ENCODE data around the gene CCDC178.

CCDC178 gene

DNA sequence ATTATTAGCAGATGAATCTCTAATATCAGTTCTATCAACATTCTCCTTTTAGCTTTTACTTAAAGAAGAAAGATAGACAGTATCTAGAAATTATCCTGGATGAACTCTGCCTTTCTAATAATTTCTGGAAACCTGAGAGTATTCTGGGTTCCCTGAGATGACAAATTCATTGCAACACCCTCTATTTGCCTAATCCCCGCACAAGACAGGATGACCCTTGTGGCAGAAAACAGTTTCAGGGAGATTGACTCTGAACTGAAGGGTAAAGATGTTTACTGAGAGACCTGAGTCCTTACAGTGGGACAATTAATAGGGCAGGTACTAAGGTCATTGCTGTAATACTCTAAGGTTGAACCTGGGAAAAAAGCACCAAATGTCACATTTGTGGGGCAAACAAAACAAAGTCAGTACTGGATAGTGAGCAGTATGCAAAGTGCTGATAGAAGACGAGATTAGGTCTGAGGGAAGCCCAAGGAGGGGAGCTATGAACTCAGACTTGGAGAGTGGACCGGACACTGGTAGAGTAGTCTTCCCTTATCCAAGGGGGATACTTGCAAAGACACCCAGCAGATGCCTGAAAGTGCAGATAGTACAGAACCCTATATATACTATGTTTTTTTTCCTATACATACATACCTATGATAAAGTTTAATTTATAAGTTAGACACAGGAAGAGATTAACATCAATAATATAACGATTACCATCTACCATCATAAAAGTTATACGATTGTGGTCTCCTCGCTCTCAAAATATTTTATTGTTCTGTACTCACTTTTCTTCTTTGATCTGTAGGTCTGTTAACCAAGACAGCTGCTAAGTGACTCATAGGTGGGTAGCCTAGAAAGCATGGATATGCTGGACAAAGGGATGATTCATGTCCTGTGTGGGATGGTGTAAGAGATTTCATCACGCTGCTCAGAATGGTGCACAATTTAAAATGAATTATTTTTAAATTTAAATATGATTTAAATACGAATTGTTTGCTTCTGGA lies 519.4 kb downstream of the CCDC178 start:
- DNase-seq (ENCODE audit: low read depth in 2 of 2, low spot score in 1 of 2), result no peak

DNA sequence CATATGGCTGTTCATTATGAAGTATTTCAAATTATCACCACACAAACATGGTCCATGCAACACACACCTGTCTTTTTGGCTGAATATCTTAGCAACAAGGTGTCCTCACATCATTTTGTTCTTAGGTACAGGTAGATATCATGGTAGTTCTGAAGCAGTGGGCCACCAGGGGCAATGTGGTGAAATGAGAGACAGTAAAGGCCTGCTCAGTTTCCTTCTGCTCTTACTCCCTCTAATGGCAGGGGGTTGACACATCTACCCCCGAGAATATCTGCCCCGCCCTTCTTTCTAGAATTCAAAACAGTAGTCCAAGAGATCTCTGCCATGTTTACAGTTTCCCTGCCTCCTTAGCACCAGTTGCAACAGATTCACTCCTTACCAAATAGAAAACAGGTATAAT lies 520.7 kb downstream of the CCDC178 start:
- no peak for DNase-seq (ENCODE audit: low read depth in 2 of 2, low spot score in 1 of 2)

GRCh38 chr18:32918692-32919250 lies 521.8 kb downstream of the CCDC178 start:
- no peak for DNase-seq (ENCODE audit: low read depth in 2 of 2, low spot score in 1 of 2)

- no peak for DNase-seq (ENCODE audit: low read depth in 2 of 2, low spot score in 1 of 2)
Observed at GRCh38 chr18:32915516-32915915, 525.0 kb downstream of the CCDC178 start.

- DNase-seq (ENCODE audit: low read depth in 2 of 2, low spot score in 1 of 2), result no peak
Observed at GRCh38 chr18:32911660-32912284, 528.7 kb downstream of the CCDC178 start.

DNA sequence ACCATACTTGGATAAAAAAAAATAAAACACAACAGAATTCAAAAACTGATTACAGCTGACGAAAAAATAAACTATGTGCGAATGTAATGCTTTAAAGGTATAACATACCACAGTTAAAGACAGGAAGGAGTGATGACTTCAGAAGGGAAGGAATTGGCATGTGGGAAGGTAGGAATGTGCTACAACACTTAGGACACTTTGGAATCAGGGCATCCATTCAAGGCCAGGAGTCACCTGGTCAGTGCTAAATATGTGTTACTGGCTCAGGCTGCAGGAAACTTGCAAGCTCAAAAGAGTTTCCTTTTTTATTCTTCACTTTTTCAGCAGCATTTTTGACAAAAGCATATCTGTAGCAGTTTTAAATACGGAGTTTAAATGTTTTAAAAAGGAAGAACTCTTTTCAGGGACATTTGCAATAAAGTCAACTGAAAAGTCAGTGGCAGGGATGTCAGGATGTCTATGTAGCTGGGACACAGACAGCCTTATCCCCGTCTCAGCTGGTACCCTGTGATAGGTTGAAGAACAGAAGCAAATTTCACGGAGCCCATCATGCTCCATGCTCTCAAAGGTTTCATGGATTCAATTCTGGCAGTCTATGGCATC lies 529.7 kb downstream of the CCDC178 start:
- DNase-seq (ENCODE audit: low read depth in 2 of 2, low spot score in 1 of 2), result no peak

DNA sequence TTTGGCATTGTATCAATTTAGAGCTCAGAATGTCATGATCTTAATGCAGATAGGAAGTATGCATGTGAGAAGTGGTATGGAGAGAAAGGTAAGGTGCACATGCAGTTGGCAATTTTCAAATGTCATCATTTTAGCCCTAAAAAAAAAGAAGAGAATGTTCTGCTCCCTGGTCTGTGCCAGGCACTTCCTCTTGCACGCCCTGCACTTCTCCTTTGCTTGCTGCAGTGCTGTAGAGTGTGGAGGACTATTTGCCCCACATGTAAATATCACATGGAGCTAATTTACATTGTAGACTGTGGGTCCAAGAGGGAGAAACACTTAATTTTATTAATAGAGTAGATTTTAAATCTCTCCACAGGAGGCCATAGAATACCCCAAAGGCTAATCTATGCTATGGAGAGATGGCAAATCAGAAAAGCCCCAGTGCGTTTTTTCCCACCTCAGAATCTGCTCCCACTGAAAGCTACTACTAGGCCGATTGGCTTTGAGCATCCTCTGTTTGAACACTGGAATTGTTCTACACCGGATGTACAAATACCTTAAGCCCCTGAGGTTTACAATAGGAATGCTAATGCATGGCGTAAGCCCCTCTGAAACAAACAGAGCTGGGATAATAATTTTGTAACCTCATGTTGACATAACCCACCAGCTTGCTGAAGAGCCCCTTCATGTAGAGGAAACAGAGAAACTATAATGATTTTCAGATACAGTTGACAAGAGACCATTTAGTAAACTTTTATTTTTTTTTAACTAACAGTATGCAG lies 530.5 kb downstream of the CCDC178 start:
- DNase-seq (ENCODE audit: low read depth in 2 of 2, low spot score in 1 of 2), result no peak

- DNase-seq (ENCODE audit: low read depth in 2 of 2, low spot score in 1 of 2), result no peak
Observed at GRCh38 chr18:32908424-32908805, 532.1 kb downstream of the CCDC178 start.

DNA sequence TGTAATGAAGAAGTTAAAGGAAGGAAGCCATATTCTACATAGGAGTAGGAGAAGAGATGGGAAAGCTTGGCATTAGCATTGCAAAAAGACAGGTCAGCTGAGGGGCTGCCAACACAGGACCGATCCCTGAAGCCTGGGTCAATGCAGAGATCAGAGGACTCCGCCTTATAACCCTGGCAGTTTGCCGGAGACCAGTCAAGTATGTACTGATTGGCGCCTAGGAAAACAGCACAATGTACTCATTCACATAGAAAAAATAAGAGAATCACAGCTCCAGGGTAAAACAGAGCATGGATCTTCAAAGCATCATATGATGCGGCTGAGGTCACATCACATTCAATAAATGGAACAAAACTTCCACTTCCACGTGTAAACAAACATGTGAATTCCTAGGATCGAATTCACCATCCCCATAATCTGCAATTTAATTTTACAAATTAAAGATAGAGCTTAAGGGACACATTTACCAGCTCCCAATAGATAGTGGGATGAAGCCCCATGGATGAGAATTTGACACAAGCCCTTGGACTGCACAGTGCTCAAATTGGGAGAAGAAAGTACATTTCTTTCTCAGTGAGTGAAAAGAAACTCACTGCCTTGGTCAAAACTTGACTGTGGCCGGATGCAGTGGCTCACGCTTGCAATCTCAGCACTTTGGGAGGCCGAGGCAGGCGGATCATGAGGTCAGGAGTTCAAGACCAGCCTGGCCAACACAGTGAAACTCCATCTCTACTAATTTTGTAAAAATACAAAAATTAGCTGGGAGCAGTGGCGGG lies 532.7 kb downstream of the CCDC178 start:
- DNase-seq (ENCODE audit: low read depth in 2 of 2, low spot score in 1 of 2), result no peak

GRCh38 chr18:32907311-32907585 lies 533.3 kb downstream of the CCDC178 start:
- DNase-seq (ENCODE audit: low read depth in 2 of 2, low spot score in 1 of 2), result no peak

DNA sequence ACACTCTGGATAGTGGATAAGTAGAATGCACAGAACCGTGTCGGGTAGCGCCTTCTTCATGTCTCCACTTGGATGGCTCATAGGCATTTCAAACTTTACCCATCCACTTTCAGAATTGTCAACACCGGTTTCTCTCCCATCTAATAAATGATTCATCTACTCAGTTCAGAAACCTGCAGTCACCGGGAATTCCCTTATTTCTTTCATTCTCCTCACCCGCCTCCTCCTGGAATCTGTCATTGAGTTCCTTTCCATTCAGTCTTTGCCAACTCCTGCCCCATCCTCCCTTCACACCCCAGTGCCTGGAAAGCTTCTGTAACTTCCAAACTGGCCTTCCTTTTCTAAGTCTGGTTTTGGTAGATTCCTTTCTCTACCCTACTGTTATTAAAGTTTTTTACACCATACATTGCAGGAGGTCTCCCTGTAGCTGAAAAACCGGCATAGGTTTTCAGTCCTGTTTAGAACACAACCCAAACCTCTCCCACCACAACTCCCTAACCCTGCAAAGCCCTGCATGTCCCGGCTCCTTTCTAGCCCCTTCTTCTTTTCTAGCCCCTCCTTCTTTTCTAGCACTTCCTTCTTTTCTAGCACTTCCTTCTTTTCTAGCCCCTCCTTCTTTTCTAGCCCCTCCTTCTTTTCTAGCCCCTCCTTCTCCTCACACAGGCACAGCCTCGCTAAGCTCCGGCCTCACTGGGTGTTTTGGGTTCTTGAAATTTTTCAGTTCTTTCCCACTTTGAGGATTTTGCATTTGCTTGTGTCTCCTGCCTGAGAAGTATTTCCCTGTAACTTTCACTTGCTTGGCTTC lies 533.8 kb downstream of the CCDC178 start:
- no peak for DNase-seq (ENCODE audit: low read depth in 2 of 2, low spot score in 1 of 2)

GRCh38 chr18:32905651-32906050 lies 534.9 kb downstream of the CCDC178 start:
- no peak for DNase-seq (ENCODE audit: low read depth in 2 of 2, low spot score in 1 of 2)

- no peak for DNase-seq (ENCODE audit: low read depth in 2 of 2, low spot score in 1 of 2)
Observed at GRCh38 chr18:32902568-32903330, 537.8 kb downstream of the CCDC178 start.

- no peak for DNase-seq (ENCODE audit: low read depth in 2 of 2, low spot score in 1 of 2)
Observed at GRCh38 chr18:32899819-32900218, 540.7 kb downstream of the CCDC178 start.

- no peak for DNase-seq (ENCODE audit: low read depth in 2 of 2, low spot score in 1 of 2)
Observed at GRCh38 chr18:32896776-32897547, 543.6 kb downstream of the CCDC178 start.

DNA sequence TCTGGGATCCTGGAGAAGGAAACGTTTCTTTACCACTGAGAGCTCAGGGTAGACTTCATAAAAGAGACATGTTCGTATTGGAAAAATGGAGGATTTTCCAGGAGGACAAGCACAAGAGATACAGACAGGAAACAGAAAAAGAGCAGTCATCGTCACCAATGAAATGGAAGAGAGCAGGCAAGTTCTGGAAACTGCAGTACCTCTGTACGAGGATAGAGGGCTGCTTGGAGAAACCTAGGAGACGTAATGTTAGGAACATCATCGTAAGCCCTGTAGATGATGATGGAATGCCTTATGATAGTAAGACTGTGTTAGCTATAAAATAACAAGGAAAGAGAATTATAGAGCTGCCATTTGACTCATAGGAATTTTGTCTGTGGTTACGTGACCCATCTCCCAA lies 546.6 kb downstream of the CCDC178 start:
- DNase-seq (ENCODE audit: low read depth in 2 of 2, low spot score in 1 of 2), result no peak

- no peak for DNase-seq (ENCODE audit: low read depth in 2 of 2, low spot score in 1 of 2)
Observed at GRCh38 chr18:32891797-32892196, 548.7 kb downstream of the CCDC178 start.

- DNase-seq (ENCODE audit: low read depth in 2 of 2, low spot score in 1 of 2), result no peak
Observed at GRCh38 chr18:32891130-32891529, 549.4 kb downstream of the CCDC178 start.

Data from stimulated activated CD8-positive, alpha-beta memory T cell treated with anti-CD3 and anti-CD28 coated beads, Interleukin-4, amount 100 ng/mL, for 1 hour (primary cell).